NOMO-1 (cell line): Measurements from ENCODE around the gene EMD.
"Not testable (repeated sequence)": the region's sequence is repeated elsewhere in the genome, so short reads cannot be mapped to it uniquely, and the experiment has no call there.

Experiments
- DNase-seq, 2 experiments: peaks; one replicate each; lab custom pipeline; 2025; ENCODE audit not compliant: unreplicated experiment in 2 of 2; lab: John Stamatoyannopoulos, UW

EMD gene

DNA sequence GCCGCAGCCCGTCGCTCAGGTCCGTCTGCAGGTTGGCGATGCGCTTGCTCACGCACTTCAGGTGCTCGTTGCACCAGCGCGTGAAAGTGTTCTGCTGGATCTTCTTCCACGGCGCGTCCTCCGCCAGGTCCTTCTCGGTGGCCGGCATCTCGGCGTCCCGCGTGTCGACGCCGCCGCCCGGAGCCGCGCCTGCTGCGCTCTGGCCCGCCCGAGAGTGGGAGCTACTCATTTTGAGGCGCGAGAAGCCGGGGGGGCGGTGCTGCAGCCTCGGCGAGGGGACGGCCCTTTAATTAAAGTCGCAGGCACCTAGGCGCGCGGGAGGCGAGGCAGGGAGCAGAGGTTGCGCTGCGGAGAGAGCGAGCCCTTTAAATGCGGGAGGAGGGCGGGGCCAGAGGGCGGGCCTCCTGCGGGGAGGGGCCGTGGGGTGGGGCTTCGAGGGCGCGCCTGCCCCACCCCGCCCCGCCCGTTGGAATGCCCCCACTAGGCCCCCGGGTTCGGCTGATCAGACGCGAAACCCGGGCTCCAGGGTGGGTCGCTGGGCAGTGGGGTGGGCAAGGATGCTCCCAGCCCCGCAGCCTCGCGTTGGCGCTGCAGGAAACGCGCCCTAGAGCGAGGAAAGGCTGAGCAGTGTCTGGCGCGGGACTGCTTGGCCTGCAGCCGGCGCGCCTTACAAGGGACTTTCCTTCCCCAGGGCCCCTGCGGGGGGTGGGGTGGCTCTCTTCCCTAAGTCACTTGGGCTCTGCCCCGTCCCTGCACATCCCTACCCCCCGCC is 7.9 kb upstream of the EMD start:
- DNase-seq: peak; percentile 75 to 82

DNA sequence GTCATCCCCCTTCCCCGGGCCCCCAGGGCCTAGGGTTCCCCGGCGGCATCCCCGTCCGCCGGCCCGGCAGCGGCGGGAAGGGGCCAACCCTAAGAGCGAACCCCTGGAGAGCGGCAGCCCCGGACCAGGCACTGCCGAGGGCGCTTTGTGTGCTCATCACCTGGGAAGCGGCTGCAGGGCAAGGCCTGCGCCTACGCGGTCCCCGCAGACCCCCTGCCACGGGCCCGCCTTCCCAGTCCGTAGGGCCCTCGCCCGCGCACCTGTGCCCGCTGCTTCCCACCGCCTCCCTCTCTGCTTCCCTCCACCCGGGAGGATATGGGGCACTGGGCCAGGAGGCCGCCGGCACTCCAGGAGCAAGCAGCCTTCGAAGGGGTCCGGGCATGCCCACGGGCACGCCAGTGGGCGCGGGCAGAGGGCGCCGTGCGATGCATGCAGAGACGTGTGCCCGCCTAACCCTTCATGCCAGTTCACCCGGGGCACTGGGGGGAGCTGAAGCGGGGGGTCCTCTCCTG is 7.2 kb upstream of the EMD start:
- DNase-seq: no peak

DNA sequence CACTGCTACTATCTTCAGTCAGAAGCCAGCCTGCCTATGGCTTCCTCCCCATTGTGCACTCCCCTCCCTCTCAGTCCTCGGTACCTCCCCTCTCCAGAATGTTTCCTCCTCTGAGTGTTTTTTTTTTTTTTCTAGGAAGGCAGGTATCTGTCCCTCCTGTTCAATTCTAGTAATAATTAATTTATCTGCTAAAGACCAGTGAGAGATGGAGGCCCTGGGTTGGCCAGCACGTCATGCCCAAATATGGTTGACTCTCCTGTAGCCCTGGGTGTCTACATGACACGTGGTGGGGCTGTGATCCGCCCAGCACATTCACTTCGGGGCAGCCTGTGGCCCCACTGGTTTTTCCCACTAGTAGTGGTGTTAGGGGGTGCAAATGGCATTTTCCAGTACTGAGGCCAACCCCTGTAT is 6.5 kb upstream of the EMD start:
- no peak for DNase-seq

DNA sequence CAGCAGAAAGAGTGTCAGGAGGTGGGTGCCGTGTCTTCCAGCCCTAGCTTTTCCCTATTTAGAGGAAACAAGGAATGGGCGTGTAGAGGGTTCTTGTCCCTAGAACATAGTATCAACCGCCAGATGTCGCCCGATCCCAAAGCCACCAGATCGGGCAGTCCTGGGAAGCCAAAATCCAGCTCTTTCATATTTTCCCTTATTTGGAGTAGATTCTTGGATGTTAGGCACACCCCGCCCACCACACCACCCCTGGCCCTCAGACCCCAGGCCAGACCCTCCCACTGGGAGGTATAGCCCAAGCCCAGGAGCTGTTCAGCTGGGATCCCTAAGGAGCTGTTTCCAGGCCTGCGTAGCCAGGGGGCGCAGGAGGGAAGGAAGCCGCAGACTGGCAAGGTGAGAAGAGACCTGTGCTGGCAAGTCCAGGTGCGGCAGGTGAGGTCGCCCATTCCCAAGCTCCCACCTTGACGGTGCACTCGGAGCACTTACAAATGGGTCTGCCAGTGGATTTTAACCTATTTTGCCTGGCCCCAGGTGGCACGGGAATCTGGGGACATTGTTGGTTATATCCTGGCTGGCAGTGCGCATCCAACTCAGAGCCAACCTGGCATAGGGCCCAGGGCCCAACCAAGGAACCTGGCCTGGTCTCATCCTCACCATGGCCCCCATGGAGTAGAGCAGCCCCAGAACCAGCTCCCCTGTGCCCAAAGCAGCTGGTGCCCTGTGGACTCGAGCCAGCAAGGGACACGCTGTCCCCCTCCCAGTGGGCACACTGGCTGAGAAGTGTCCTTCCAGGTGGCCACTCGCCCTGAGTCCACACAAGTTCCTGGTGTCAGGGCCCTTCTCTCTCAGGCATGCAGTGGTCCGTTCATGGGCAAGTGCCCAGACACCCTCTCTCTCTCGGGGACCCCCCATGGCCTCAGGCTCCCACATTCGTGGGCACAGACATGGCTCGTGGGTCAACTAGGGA is 5.5 kb upstream of the EMD start:
- no peak for DNase-seq

DNA sequence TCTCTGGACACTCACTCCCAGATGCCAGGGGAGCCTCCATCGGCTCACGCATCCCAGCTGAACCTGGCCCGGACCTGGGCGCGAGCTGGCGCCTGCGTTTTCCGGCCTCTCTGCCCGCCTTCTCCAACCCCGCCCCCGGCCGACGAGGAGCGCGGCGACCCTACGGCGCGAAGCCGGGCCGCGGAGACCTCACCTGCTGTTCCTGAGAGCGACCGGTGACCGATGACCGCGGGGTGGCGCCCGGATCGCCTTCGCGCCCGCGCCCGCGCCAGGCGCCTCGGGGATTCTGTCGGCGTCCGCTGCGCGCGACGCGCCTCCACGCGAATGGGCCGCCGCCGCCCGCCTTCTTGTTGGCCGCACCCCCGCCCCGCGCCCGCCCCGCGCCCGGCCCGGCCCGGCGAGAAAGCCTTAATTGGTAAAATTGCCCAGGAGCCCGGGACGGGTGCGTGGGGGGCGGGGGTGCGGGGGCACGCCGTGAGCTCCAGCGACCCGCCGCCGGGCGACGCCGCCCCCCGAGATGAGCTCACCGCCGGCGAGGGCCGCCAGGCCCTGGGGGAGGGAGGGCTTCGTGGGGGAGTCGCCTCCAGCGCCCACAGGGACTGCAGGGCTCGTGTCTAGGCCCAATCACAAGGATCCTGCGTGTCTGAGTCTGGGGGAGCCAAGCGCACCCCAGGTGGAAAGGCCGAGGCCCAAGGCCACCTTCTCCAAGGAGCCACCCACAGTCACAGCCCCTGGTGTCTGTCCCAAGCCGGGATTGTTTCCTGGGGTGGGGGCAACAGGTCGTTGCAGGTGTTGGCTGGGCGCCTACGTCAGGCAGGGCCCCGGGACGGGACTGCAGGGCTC is 4.6 kb upstream of the EMD start, which contains the start of gene FLNA:
FLNA (minus strand) TSS at position 322 of the 843 bp plus-strand sequence. CDS start 3,389 bp downstream, outside the sequence.
- no peak for DNase-seq

DNA sequence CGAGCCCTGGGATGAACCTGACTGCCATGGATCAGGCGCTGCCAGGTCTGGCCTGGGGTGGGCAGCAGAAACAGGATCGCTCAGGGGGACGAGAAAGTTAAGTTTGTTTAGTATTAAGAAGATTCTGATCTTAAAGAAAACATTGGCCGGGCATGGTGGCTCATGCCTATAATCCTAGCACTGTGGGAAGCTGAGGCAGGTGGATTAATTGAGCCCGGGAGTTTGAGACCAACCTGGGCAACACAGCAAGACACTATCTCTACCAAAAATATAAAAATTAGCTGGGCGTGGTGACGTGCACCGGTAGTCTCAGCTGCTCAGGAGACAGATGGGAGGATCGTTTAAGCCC is 4.0 kb upstream of the EMD start:
- DNase-seq: no peak

DNA sequence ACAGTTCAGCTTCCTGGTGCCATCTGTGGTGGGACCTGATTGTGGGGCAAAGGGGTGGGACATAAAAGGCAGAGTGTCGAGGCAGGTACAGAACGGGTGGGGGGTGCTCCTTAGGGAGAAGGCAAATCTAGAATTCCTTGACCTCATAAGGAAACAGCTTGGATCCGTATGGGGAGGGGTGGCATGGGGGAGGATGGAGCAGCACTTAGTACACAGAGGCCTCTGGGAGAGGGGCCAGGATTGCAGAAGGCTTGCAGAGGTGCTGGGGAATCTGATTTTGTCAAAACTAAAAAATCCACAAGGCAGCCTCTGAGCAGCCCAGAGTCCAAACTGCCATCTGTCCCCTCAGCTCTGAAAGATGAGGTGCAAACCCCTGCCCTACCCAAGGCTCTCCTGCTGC is 2.3 kb upstream of the EMD start:
- DNase-seq: no peak

DNA sequence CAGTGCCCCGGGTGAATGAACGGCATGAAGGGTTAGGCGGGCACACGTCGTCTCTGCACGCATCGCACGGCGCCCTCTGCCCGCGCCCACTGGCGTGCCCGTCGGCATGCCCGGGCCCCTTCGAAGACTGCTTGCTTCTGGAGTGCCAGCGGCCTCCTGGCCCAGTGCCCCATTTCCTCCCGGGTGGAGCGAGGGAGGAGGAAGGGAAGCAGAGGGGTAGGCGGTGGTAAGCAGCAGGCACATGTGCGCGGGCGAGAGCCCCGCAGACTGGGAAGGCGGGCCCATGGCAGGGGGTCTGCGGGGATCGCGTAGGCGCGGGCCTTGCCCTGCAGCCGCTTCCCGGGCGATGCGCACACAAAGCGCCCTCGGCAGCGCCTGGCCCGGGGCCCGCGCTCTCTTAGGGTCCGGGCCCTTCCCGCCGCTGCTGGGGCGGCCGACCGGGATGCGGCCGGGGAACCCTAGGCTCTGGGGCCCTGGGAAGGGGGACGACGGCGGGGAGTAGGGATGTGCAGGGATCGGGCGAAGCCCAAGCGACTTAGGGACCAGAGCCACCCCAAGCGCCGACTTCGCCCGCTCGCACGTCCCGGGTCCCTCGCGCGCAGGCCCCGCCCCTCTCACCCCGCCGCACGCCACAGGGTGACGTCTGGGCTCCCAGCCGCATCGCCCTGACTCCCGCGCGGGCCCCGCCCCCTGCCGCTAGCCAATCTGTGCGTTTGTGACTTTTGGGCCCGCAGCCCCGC is 866 bp upstream of the EMD start:
- DNase-seq: no peak

DNA sequence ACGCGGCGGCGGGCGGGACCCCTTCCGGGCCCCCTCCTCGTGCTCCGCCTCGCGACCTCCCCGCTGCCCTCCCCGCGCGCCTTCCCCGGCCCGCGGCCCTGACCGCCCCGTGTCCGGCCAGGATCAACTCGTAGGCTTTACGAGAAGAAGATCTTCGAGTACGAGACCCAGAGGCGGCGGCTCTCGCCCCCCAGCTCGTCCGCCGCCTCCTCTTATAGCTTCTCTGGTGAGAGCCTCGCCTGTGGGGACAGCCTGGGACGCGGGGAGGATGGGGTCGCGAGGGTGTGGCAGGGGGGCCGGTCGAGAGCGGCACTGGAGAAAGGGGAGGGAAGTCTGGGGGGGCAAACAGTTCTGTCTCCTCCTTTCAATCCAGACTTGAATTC is 465 bp downstream of the EMD start:
- DNase-seq: no peak

DNA sequence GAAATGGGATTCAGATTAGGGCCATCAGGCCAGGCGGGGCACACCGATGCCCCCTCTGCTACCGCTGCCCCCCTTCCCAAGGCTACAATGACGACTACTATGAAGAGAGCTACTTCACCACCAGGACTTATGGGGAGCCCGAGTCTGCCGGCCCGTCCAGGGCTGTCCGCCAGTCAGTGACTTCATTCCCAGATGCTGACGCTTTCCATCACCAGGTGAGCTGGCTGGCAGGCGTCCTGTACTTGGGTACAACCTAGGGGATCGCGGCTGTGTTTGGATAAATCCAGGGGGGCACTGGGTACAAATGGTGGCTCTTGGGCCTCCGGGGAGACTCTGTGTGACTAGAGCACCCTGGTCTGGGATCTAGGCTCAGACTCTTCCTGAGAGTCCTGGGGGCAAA is 1.1 kb downstream of the EMD start:
- DNase-seq: no peak

DNA sequence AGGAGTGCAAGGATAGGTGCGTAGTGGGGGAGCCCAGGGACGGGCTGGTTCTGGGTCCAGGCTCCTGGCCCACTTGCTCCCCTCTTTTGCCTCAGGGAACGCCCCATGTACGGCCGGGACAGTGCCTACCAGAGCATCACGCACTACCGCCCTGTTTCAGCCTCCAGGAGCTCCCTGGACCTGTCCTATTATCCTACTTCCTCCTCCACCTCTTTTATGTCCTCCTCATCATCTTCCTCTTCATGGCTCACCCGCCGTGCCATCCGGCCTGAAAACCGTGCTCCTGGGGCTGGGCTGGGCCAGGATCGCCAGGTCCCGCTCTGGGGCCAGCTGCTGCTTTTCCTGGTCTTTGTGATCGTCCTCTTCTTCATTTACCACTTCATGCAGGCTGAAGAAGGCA is 1.7 kb downstream of the EMD start:
- DNase-seq: no peak

DNA sequence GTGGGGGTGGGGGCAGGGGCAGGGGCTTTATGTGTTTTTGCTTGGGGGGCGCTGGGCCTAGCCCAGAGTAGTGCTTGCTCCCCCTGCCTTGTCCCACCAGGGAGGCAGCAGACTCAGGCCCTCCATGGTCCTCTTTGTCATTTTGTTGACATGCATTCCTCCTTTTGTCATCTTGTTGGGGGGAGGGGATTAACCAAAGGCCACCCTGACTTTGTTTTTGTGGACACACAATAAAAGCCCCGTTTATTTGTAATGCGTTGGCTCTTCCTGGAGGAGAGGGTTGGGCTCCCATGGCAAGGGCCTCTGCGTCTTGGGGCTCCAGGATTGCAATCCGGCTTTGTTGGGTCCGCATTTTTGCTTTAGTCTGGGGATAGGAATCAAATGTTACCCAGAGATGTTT is 2.2 kb downstream of the EMD start:
- DNase-seq: no peak

DNA sequence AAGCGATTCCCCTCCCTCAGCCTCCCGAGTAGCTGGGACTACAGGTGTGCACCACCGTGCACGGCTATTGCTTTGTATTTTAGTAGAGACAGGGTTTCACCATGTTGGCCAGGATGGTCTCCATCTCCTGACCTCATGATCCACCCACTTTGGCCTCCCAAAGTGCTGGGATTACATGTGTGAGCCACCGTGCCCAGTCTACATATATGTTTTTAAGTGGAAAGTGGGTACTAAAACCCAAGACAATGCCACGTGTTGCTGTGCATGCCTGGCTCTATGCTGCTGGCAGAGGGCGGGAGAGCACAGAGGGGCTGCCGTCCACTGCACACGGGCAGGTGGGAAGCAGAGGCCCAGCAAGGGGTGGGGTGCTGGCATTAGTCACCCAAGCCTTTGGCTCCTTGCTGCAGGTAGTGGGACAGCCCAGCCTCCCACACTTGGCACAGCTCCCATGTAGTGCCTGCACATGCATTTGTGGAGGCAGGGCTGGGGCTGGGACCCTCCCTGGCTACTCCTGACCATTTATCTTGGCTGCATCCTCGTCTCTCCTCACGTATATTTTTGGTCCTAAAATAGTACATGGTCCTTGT is 3.5 kb downstream of the EMD start:
- no peak for DNase-seq

DNA sequence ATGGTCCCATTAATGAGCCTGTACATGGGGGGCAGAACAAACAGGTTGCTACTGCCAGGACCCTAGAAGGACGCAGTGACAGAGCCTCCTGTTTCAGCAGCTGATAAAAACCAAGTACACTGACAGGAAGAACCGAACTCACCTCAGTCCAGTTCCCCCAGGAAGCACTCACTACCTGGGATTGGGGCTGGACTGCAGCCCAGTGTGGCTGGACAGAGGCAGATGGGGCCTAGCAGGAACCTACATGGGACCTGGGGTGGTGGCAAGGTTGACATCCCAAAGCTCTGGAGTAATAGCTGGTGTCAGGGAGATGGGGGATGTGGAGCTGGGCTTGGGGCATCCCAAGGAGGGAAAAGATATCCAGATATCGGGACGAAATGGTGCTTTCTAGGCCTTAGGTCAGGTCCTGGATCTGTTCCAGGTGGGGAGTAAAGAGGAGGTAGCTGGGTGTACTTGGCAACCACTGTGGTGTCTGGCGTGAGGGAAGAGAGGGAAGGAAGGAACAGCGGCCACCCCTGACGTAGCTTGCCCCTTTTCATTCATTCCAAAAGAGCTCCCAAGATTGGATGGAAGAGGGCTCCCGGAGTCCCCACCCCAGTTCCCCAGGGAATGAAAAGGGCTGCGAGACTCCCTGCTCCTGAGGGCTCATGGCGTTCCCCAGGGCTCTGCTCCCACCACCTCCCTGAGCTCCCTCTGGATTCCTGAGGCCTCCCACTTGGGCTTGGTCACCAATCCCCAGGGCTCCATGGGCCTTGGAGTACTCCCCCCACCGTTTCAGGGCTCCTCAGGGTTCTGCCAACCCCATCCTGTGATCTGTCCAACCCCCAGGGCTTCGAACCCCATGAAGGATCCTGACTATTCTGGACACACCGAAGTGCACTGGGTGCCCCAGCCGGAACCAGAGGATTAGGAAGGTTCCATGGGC is 4.5 kb downstream of the EMD start:
- DNase-seq: no peak

DNA sequence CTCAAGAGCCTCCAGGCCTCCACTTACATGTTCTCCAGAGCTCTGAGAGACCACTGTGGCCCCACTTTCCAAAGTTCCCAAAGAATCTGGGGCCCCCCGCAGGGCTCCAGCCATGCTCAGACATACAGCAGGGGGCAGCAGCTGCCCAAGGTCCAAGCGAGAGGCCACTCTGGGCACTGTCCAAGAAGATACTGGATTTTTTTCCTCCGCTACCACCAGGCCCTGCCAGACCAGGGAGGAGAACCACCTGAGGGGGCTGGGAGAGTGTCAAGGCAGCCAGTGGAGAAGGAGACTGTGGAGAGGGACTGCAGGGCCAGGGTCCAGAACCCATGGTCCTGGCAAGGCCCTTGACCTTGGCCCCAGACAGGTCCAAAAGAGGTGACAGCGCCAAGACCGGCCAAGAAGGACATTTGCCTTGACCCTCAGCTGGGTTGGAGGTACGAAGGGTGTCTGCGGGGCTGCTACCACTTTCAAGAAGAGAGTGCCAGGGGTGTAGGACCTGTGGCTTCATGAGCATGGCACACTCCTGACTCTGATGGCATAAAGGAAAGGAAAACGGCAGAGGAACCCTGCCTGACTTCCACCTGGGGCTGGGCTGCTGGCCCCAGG is 5.3 kb downstream of the EMD start:
- no peak for DNase-seq

DNA sequence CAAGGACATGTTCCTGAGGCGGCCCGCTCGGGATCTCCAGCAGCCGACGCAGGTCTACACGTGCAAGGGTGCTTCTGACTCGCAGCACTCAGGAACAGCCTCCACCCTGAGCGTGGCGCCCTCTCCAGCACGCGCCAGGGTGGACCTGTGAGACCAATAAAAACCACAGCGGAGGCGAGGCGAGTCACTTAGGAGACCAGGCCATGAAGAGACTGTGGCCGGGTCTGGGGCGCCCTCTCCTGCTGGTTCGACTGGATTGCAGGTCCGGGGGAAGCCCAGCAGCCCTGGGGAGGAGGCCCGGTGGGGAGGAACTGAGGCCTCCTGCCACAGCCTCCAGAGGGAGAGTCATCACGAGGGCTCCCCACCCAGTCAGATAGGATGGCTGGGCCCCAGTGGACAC is 9.0 kb downstream of the EMD start:
- not testable (repeated sequence) for DNase-seq

DNA sequence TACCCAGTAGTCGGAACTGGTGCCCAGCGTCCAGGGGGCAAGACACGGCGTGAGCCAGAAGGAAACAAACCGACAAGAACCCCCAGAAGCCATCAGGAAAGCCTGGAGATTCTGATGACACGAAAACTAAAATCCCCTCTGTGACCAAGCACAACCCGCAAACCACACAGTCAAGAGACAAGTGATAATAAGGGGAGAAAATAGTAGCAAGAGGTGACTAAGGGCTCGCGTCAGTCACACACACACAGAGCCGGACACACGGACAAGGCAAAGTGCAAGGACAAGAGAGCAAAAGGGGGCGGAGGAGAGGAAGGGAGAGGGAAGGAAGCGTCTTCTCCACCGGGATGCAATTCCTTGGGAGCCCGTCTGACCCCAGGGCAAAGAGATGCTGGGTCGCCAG is 9.6 kb downstream of the EMD start:
- not testable (repeated sequence) for DNase-seq
